ENCODE measurements around the gene UAP1L1.

DNA sequence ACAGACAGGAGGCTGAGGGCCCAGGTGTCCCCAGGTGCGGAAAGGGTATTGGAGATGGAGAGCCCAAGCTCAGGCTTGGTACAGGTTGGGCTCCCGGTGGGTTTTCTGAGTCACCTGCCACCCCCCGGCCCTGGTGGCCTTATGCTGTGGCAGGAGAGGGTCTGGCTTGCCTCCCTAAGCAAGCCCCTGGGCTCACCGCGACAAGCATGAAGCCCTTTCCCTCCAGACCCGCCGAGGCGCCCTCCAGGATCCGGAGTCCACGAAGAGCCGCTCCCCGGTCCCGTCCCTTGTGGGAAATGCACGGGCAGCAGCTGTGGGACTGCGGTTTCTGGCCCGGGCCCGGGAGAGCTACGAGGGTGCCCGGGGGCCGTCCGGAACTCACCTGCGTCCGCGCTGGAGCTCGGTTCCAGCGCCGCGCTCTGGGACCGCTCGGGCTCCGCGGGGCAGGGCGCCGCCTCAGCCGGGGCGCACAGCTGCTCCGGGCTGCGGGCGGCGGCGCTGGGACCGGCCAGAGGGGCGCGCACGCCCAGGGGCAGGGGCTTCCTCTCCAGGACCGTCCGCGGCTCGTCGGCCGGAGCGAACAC lies 7.7 kb upstream of the UAP1L1 start:
- TF ChIP-seq, protein P1, sequence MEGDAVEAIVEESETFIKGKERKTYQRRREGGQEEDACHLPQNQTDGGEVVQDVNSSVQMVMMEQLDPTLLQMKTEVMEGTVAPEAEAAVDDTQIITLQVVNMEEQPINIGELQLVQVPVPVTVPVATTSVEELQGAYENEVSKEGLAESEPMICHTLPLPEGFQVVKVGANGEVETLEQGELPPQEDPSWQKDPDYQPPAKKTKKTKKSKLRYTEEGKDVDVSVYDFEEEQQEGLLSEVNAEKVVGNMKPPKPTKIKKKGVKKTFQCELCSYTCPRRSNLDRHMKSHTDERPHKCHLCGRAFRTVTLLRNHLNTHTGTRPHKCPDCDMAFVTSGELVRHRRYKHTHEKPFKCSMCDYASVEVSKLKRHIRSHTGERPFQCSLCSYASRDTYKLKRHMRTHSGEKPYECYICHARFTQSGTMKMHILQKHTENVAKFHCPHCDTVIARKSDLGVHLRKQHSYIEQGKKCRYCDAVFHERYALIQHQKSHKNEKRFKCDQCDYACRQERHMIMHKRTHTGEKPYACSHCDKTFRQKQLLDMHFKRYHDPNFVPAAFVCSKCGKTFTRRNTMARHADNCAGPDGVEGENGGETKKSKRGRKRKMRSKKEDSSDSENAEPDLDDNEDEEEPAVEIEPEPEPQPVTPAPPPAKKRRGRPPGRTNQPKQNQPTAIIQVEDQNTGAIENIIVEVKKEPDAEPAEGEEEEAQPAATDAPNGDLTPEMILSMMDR (IDR thresholded peaks at IDR 0.05), result no peak
- TF ChIP-seq POLR2A (IDR thresholded peaks at IDR 0.05), result no peak
